ENCODE results near the gene STK33.

Gene STK33

DNA sequence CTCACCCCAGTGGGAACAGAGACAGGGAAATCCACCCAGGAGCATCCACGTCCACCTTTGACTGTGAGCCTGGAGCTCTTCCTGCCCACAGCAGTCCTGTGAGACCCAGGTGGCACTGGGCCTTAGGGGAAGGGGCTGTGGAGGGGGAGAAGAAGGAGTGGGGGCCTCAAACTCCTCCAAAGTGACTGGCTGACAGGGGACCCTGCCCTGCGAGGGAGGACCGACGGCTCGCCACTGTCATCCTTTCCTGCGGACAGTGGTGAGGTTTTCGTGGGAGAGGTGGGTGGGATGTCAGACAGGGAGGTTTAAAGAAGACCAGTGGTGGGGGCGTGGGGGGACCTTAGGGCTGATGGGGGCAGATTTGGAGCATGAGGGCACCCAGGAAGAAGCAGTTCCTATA is 237.8 kb downstream of the STK33 start:
- no peak for DNase-seq (ENCODE audit: low read depth, low spot score)

- no peak for DNase-seq (ENCODE audit: low read depth, low spot score)
These were observed 238.6 kb downstream of the STK33 start for GRCh38 chr11:8355416-8355742.

DNA sequence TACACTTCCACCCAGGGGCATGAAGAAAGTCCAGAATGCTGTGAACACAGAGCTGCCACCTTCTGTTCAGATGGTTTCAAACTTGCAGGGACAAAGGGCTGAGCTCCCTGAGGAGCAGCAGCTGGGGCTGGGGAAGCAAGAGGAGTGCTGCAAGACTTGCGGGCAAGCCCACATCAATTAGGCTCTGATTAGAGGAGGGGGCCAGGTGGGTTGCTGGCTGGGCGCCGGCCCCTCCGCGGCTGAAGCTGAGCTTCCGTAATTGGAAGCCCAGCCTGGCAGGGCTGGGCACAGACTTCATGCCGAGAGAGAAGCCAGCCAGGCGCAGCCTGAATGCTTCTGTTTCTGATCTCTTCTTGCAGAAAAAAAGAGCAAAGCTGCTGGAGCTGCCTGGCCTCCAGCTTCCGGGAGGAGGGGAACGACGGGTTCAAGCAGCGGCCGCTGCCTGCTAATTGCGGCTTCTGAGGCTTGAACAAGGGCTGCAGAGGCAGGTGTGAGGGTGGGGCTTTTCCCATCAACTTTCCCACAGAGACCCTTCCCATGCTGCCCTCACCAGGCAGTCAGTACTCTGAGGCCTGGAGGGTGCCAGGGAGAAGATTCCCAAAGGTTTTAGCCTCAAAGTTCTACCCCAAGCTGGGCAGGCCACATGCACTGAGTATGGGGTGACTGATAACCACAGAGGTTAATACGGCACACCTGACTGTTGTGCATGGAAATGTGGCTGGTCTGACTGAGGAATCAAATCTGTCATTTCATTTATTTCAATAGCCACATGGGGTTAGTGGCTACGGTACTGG is 239.2 kb downstream of the STK33 start:
- DNase-seq (ENCODE audit: low read depth, low spot score): no peak

- DNase-seq (ENCODE audit: low read depth, low spot score): no peak
These were observed 241.0 kb downstream of the STK33 start for GRCh38 chr11:8352876-8353505.

GRCh38 chr11:8352103-8352875 is 241.7 kb downstream of the STK33 start:
- DNase-seq (ENCODE audit: low read depth, low spot score): no peak

- no peak for DNase-seq (ENCODE audit: low read depth, low spot score)
These were observed 242.8 kb downstream of the STK33 start for GRCh38 chr11:8351223-8351622.

DNA sequence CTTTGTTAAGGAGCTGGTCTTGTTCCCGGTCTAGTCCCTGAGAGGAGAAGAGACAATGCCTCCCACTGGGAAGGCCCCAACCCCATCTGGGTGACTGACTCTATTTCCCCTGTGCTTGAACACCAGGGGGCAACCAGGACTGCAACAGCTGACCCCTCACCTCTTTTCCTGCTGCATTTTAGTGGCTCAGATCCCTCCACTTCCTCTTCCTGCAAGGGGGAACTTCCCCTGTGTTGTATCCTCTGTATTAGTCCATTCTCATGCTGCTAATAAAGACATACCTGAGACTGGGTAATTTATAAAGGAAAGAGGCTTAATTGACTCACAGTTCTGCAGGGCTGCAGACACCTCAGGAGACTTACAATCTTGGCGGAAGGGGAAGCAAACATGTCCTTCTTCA is 246.1 kb downstream of the STK33 start:
- no peak for DNase-seq (ENCODE audit: low read depth, low spot score)

GRCh38 chr11:8346157-8346755 is 247.8 kb downstream of the STK33 start:
- DNase-seq (ENCODE audit: low read depth, low spot score): no peak

GRCh38 chr11:8345179-8345578 is 248.8 kb downstream of the STK33 start:
- no peak for DNase-seq (ENCODE audit: low read depth, low spot score)

DNA sequence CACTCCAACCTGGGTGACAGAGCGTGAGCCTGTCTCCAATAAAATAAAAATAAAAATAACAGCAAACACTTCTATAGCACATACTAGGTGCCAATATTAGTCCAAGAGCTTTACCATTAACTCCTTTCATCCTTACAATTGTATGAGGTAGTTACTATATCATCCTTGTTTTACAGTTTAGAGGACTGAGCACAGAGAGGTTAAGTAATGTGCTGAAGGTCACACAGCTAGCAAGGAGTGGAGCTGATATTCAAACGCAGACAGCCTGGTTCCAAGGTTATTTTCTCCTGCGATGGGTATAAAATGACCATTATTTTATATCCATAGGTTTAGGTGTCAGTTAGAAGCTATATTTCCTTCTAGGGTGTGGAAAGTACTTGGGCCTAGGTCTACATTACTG is 249.7 kb downstream of the STK33 start:
- no peak for DNase-seq (ENCODE audit: low read depth, low spot score)

GRCh38 chr11:8342821-8343681 is 251.0 kb downstream of the STK33 start:
- no peak for DNase-seq (ENCODE audit: low read depth, low spot score)

DNA sequence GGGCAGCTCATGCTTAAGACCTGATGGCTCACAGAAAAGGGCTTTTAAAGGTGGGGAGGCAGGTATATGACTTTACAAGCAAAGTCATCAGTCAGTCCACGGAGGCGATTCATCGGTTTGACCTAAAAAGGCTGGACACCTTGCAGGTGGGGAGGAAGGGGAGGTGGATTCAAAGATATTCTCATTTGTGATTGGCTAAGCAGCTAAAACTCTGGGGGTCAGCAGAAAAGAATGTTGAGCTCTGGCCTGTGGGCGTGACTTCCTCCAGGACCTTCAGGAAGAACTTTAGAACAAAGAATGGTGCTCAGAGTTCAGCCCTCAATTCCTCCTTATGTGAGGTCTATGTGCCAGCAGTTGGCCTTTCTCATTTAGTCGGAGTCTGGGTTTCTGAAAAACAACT is 252.0 kb downstream of the STK33 start:
- DNase-seq (ENCODE audit: low read depth, low spot score): no peak
